Measurements from ENCODE around the gene SLC13A4. TPM values are rescaled to one million over a fixed set of nuclear protein-coding genes. Genes with fewer than 3 reads are reported as not detected.

Gene SLC13A4
- total RNA-seq, 2 donors from 2014 or later: not detected

DNA sequence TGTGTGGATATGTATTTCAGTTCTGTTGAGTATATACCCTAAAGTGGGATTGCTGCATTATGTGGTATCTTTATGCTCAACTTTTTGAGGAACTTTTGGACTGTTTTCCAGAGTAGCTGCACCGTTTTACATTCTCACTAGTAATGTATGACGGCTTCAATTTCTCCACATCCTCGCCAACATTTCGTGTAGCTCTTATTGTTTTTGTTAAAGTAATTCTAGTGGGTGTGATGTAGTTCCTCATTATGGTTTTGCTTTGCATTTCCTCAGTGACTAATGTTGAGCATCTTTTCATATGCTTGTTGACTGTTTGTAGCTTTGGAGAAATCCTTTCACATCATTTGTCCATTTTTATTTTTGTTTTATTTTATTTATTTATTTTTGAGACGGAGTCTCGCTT lies 61.1 kb downstream of the SLC13A4 start:
- Mint-ChIP-seq H3K27ac (no peak overlapping the region), H3K36me3 (ENCODE audit: low read depth) (peaks cover 6% of the 10 kb centered on the region), H3K4me1 (peaks cover 31% of the 10 kb centered on the region), H3K4me3 (no peak overlapping the region), H3K27me3 (no peaks in the 10 kb centered on the region)
- DNase-seq (no peak), ATAC-seq (no peak)
- no peaks in the 10 kb centered on the region for H3K9me3 ChIP-seq (ENCODE audit: control insufficient read depth, low read length, poor library complexity, severe bottlenecking)

DNA sequence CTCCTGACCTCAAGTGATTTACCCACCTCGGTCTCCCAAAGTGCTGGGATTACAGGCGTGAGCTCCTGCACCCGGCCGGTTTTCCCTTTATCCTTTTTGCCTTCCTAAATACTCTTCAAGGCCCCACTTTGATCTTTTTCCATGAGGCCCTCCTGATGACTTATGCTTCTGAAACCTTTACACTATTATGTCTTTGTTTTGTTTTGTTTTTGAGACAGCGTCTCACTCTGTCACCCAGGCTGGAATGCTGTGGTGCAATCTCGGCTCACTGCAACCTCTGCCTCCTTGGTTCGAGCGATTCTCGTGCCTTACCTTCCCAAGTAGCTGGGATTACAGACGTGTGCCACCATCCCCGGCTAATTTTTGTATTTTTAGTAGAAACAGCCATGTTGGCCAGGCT lies 61.8 kb downstream of the SLC13A4 start:
- Mint-ChIP-seq H3K27ac (peak overlapping the region; percentile 54), H3K36me3 (ENCODE audit: low read depth) (peaks cover 6% of the 10 kb centered on the region), H3K27me3 (no peaks in the 10 kb centered on the region), H3K4me3 (peak overlapping the region; percentile 43), H3K4me1 (peaks cover 32% of the 10 kb centered on the region)
- DNase-seq (no peak), ATAC-seq (no peak)
- no peaks in the 10 kb centered on the region for H3K9me3 ChIP-seq (ENCODE audit: control insufficient read depth, low read length, poor library complexity, severe bottlenecking)

DNA sequence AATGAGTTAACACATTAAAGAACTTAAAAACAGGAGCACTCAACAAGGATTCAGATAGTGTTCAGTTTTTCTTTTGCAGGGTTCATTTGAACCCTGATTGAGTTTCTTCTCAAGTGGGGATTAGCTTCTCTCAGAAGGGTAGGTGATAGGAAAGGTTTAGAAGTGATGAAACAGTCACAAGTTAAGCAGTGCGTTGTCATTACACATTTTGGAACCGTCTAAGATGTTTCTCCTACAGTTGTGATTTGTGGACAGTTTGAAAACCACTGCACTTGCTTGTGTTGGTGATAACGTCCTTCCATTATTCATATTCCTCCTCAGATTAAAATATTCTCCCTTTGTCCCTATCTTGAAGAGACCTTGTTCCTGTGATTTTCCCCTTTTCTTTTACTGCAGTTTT lies 62.9 kb downstream of the SLC13A4 start:
- Mint-ChIP-seq H3K36me3 (ENCODE audit: low read depth) (peaks cover 6% of the 10 kb centered on the region), H3K27me3 (no peaks in the 10 kb centered on the region), H3K4me1 (peaks cover 27% of the 10 kb centered on the region), H3K4me3 (no peak overlapping the region), H3K27ac (peak overlapping the region; percentile 54)
- DNase-seq: no peak
- no peaks in the 10 kb centered on the region for H3K9me3 ChIP-seq (ENCODE audit: control insufficient read depth, low read length, poor library complexity, severe bottlenecking)
- no peak for ATAC-seq

DNA sequence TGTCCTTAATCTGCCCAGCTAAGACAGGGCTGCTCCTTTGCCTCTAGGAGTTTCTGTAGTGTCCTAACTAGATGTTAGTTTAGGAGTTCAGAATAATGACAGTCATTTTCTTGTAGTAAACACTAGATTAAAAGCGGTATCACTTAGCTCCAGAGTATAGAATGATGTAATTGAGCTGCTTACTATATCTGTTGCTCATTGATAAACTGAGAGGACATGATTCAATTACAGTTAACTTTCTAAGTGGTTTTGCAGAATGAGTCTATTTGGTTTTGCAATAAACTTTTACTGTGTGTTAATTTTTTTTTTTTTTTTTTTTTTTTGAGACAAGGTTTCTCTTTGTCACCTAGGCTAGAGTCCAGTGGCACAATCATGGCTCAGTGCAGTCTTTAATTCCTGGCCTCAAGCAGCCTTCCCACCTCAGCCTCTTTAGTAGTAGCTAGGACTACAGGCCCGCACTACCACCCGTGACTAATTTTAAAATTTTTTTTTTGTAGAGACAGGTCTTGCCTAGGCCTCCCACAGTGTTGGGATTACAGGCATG lies 63.9 kb downstream of the SLC13A4 start:
- peak overlapping the region; percentile 68 for H3K27ac Mint-ChIP-seq
- H3K4me1 Mint-ChIP-seq: peaks cover 21% of the 10 kb centered on the region
- no peaks in the 10 kb centered on the region for H3K27me3 Mint-ChIP-seq
- no peaks in the 10 kb centered on the region for H3K9me3 ChIP-seq (ENCODE audit: control insufficient read depth, low read length, poor library complexity, severe bottlenecking)
- ATAC-seq (no peak), DNase-seq (no peak)
- peaks cover 6% of the 10 kb centered on the region for H3K36me3 Mint-ChIP-seq (ENCODE audit: low read depth)
- peak overlapping the region; percentile 77 for H3K4me3 Mint-ChIP-seq

DNA sequence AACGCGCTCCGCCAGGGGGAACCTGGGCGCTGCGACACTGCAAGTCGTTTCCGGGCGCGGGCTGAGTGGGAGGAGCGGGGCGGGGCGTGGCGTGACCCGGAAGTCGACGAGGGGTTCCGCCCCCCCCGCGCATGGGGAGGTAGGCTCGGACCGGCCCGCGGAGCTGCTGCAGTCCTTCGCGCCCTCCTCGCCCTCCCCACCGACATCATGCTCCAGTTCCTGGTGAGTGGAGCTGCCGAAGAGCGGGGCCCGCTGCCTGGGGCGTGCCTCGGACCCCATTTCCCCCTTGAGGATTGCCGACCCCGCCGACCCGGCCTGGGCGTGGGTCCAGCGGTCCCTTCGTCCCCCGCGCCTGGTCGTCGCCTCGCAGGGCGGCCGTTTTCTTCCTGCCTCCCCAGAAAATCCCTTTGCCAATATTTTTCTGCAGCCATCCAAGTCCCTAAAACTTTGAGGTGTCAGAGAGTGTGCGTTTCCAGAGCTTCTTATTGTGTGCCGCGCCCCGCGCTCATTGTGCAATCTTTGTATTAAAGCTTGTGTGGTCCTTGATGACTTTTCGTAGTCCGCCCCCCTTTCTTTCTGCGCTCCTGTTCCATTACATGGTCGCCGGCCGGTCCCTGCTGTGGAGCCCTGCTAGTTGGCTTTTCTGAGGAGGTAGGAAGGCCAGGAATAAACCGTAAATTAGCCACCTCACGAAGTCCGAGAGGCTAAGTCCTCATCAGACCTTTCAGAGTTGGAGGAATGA lies 65.4 kb downstream of the SLC13A4 start, which contains the start of gene STMP1:
Gene STMP1, plus strand, starts transcription at position 142 of the 742 bp plus-strand sequence.
- H3K27ac Mint-ChIP-seq: peak within 1 kb of the TSS; percentile 68
- H3K27me3 Mint-ChIP-seq: no peaks in the 10 kb centered on the region
- peaks cover 18% of the 10 kb centered on the region for H3K4me1 Mint-ChIP-seq
- peak; percentile 94 to 97 (median 96) for DNase-seq
- peaks cover 7% of the 10 kb centered on the region for H3K36me3 Mint-ChIP-seq (ENCODE audit: low read depth)
- H3K4me3 Mint-ChIP-seq: peak within 1 kb of the TSS; percentile 94
- no peaks in the 10 kb centered on the region for H3K9me3 ChIP-seq (ENCODE audit: control insufficient read depth, low read length, poor library complexity, severe bottlenecking)
- peak; percentile 99 for ATAC-seq

DNA sequence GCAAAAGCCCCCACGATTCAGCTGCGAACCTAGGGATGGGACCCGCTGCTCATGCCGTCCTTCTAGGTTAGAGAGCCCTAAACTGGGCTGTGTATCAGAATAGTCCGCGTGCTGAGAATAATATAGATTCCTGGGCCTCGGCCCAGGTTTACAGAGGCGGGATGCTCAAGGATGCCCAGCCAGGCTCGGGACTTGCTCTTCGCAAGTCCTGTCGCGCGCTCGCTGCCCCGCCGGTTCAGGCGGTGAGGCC lies 65.9 kb downstream of the SLC13A4 start:
- H3K9me3 ChIP-seq (ENCODE audit: control insufficient read depth, low read length, poor library complexity, severe bottlenecking): no peaks in the 10 kb centered on the region
- peak overlapping the region; percentile 68 for H3K27ac Mint-ChIP-seq
- DNase-seq: no peak
- peak overlapping the region; percentile 94 for H3K4me3 Mint-ChIP-seq
- H3K36me3 Mint-ChIP-seq (ENCODE audit: low read depth): peaks cover 7% of the 10 kb centered on the region
- no peaks in the 10 kb centered on the region for H3K27me3 Mint-ChIP-seq
- peaks cover 17% of the 10 kb centered on the region for H3K4me1 Mint-ChIP-seq
- no peak for ATAC-seq

DNA sequence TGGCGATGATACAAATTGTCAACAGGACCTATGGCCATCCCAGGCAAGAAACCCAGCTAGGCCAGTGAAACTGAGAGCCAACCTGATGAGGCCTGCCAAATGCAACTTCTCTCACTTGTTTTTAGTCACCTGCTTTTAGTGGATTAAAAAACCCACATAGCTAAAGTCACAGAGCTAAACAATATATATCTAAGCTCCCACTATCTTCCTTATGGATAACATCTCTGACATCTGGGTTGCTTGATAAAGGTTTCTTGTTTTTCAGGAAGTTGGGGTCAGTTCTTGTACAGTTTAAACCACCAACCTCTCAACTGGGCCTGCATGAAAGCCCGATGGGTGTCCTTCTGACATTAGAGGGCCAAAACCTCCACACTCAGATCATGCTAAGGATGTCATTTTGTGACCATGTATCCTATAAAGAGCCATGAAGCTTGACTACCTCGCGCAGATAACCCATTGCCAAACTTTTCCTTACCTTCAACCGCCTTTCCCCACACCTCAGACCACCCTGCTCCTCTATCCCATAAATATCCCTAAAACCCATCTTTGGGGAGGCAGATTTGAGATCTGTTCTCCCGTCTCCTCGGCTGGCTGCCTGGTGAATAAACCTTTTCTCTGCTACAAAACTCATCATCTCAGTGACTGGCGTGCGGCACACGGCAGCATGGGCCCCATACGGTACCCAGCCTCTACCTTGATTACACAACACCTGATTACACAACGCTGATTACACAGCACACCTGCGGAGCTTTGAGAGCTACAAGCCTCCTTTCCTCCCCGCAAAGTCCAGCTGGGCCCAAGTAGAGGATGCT lies 66.5 kb downstream of the SLC13A4 start:
- peak overlapping the region; percentile 68 for H3K27ac Mint-ChIP-seq
- DNase-seq (no peak), ATAC-seq (peak; percentile 4)
- peaks cover 7% of the 10 kb centered on the region for H3K36me3 Mint-ChIP-seq (ENCODE audit: low read depth)
- peaks cover 15% of the 10 kb centered on the region for H3K4me1 Mint-ChIP-seq
- no peaks in the 10 kb centered on the region for H3K9me3 ChIP-seq (ENCODE audit: control insufficient read depth, low read length, poor library complexity, severe bottlenecking)
- no peaks in the 10 kb centered on the region for H3K27me3 Mint-ChIP-seq
- H3K4me3 Mint-ChIP-seq: peak overlapping the region; percentile 94

DNA sequence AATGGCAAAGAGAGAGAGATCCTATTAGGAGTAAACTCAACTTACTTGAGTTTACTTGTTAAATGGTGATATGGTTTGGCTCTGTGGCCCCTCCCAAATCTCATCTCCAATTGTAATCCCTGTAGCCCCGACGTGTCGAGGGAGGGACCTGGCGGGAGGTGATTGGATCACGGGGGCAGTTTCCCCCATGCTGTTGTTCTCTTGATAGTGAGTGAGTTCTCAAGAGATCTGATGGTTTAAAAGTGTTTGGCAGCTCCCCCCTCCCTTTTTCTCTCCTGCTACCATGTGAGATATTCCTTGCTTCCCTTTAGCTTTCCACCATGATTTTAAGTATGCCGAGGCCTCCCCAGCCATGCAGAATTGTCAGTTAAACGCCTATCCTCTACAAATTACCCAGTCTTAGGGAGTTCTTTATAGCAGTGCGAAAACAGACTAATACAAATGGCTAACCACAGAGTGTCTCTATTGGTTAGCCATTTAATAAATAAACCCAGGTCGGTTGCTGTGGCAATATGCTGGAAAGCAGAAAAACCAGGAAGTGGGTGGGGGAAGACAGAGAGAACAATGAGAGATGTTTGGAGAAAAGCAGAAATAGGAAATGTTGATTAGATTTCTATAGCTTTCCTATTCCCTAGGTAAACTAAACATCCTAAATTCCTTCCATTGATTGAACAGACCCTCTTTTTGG lies 68.7 kb downstream of the SLC13A4 start:
- H3K4me3 Mint-ChIP-seq: no peak overlapping the region
- peaks cover 8% of the 10 kb centered on the region for H3K4me1 Mint-ChIP-seq
- peaks cover 5% of the 10 kb centered on the region for H3K36me3 Mint-ChIP-seq (ENCODE audit: low read depth)
- no peak overlapping the region for H3K27ac Mint-ChIP-seq
- H3K9me3 ChIP-seq (ENCODE audit: control insufficient read depth, low read length, poor library complexity, severe bottlenecking): no peaks in the 10 kb centered on the region
- DNase-seq: no peak
- no peaks in the 10 kb centered on the region for H3K27me3 Mint-ChIP-seq
- ATAC-seq: no peak

DNA sequence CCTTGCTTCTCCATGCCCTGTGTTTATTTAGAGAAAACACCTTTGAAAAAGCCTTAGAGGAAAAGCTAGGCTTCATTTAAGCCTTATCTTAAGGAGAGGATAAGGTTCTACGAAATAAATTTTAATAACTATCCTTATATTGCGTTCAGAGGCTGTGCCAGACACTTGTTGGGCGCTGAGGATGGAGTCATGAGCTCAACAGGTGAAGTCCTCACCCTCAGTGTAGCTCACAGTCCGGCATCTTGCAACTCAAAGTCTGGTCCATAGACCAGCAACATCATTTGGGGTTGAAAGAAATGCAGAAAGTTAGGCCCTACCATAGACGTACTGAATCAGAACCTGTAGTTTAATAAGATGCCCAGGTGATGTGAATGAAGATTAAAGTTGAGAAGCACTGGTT lies 69.4 kb downstream of the SLC13A4 start:
- no peak for DNase-seq
- H3K27ac Mint-ChIP-seq: no peak overlapping the region
- H3K36me3 Mint-ChIP-seq (ENCODE audit: low read depth): peaks cover 5% of the 10 kb centered on the region
- no peaks in the 10 kb centered on the region for H3K9me3 ChIP-seq (ENCODE audit: control insufficient read depth, low read length, poor library complexity, severe bottlenecking)
- H3K27me3 Mint-ChIP-seq: no peaks in the 10 kb centered on the region
- no peak overlapping the region for H3K4me3 Mint-ChIP-seq
- no peak for ATAC-seq
- H3K4me1 Mint-ChIP-seq: peaks cover 7% of the 10 kb centered on the region

DNA sequence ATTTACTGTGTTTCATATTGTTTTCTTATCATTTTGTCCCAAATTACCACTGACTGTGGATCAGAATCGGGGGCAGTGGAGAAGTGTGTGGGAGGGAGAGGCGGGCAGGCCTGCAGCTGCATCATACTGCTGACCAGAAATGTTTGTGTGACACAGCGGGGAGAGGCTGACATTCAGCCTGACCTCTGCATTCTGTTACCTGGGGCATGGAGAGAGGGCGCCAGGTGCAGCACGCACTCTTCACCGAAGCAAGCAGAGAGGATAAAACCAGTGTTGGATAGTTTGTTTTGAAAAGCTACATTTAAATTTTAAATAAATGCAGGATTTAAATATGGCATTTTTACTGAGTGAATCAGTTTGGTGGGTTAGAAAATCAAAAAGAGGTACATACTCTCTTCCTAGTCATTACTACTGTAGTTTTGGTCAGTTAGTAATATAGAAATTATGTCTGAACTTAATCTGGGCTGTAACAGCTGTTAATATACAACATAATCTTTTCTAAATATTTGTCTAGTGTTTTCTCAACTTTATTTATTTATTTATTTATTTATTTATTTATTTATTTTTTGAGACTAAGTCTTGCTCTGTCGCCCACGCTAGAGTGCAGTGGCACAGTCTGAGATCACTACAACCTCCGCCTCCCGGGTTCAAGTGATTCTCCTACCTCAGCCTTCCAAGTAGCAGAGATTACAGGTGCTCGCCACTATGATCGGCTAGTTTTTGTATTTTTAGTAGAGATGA lies 74.5 kb downstream of the SLC13A4 start:
- H3K27me3 Mint-ChIP-seq: no peaks in the 10 kb centered on the region
- peaks cover 3% of the 10 kb centered on the region for H3K36me3 Mint-ChIP-seq (ENCODE audit: low read depth)
- no peak for DNase-seq
- H3K27ac Mint-ChIP-seq: peak overlapping the region; percentile 16
- H3K4me1 Mint-ChIP-seq: peaks cover 3% of the 10 kb centered on the region
- H3K4me3 Mint-ChIP-seq: no peak overlapping the region
- H3K9me3 ChIP-seq (ENCODE audit: control insufficient read depth, low read length, poor library complexity, severe bottlenecking): no peaks in the 10 kb centered on the region
- no peak for ATAC-seq

DNA sequence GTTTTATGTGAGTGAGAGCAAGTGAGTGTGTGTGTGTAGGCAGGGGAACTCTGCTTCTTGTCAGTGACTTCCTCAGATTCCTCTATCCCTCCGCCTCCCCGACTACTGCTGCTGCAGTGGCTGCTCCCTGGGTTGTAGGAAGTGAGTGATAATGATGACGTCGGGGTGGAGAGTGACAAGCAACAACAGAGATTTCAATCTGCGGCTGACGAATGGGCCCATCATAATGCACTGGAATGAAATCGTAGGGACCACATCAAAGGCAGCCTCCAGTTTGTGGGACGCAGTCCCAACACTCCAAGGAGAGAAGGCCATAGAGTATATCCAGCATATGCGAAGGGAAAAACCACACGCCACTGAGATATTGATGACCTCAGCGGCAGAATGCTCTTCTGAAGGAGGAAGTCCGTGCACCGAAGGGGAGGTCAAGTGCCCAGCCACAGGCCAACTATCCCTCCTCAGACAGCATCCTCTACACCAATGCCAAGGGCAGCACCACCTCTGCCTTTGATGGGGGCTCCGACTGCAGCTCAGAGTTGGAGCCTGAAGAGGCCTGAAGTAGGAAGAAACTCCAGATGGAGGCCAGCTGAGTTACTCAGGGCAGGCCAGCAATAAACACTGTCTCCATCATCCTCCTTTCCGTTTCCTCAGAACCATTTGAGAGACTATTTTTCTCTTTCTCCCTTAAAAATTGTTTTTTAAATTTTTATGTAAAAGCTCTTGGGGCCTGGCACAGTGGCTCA lies 77.0 kb downstream of the SLC13A4 start:
- DNase-seq (no peak), ATAC-seq (no peak)
- Mint-ChIP-seq H3K27me3 (no peaks in the 10 kb centered on the region), H3K36me3 (ENCODE audit: low read depth) (no peaks in the 10 kb centered on the region), H3K4me3 (no peak overlapping the region), H3K4me1 (no peaks in the 10 kb centered on the region), H3K27ac (peak overlapping the region; percentile 41)
- no peaks in the 10 kb centered on the region for H3K9me3 ChIP-seq (ENCODE audit: control insufficient read depth, low read length, poor library complexity, severe bottlenecking)

DNA sequence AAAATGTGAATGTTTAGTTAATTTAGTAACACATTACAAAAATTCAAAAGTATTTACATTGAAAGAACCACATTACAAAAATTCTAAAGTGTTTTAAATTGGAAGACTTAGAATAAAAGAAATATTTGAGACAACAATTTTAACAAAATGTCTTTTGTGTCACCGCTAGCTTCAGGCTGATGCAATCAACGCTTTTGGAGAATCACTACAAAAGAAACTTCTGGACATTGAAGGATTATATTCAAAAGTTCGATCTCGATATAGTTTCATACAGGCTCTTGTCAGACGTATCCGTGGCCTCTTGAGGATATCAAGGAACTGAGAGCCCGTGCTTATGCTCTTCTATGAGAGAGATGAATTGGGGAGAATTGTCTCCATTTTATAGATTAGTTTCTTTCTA lies 79.8 kb downstream of the SLC13A4 start:
- no peak for ATAC-seq
- H3K27me3 Mint-ChIP-seq: no peaks in the 10 kb centered on the region
- H3K9me3 ChIP-seq (ENCODE audit: control insufficient read depth, low read length, poor library complexity, severe bottlenecking): no peaks in the 10 kb centered on the region
- H3K4me1 Mint-ChIP-seq: peaks cover 3% of the 10 kb centered on the region
- H3K4me3 Mint-ChIP-seq: no peak overlapping the region
- DNase-seq: no peak
- no peaks in the 10 kb centered on the region for H3K36me3 Mint-ChIP-seq (ENCODE audit: low read depth)
- H3K27ac Mint-ChIP-seq: no peak overlapping the region
